Airway epithelial cell (primary cell): ENCODE data around the gene EPX. TPM values are rescaled to one million over a fixed set of nuclear protein-coding genes. Genes with fewer than 3 reads are reported as not detected.

Experiments used
- total RNA-seq: library from RNA; depleted of rRNA; stranded (reverse); fragments of >200 nt; gene quantifications from 2 replicates; pipeline ENCODE4 v1.2.3, GENCODE V29; 2015

The EPX gene
- not detected in 2 replicates for total RNA-seq

GRCh38 chr17:58192612-58193011 lies at the start of gene EPX:
TSS of gene EPX (plus strand) at chr17:58192726. CDS start at chr17:58192847, 121 bp downstream.

GRCh38 chr17:58147930-58148434 lies 44.5 kb upstream of the EPX start, which contains the start of gene OR4D1:
TSS of gene OR4D1 (plus strand) at chr17:58148384. CDS start at chr17:58155154, 6,770 bp downstream.

GRCh38 chr17:58166682-58167081 lies 25.8 kb upstream of the EPX start, which contains the start of gene OR4D2:
TSS of gene OR4D2 (plus strand) at chr17:58166982. CDS start at chr17:58169656, 2,674 bp downstream.

GRCh38 chr17:58219007-58219788 lies 26.7 kb downstream of the EPX start, which contains the start of gene MKS1:
TSS of gene MKS1 (minus strand) at chr17:58219255. CDS start at chr17:58219230, 25 bp downstream.

GRCh38 chr17:58238147-58238634 lies 45.7 kb downstream of the EPX start, which contains the start of gene LPO:
TSS of gene LPO (plus strand) at chr17:58238584. CDS start at chr17:58242980, 4,396 bp downstream.

Other genes starting within 250 kb of the EPX start
- gene CUEDC1, start 237.3 kb upstream of the EPX start, total RNA-seq = 13.2 and 15.1 TPM in 2 replicates
- gene VEZF1, start 204.5 kb upstream of the EPX start, total RNA-seq = 12.9 and 32.0 TPM in 2 replicates
- 168 and 169 TPM in 2 replicates for gene SRSF1, start 185.5 kb upstream of the EPX start, total RNA-seq
- gene DYNLL2, start 109.3 kb upstream of the EPX start, total RNA-seq = 11.3 and 18.9 TPM in 2 replicates
- gene OR4D1, start 44.3 kb upstream of the EPX start, total RNA-seq = not detected in 2 replicates
- gene OR4D2, start 25.7 kb upstream of the EPX start, total RNA-seq = not detected in 2 replicates
- gene MKS1, start 26.5 kb downstream of the EPX start, total RNA-seq = 11.8 TPM in 2 replicates
- not detected in 2 replicates for gene LPO, start 45.9 kb downstream of the EPX start, total RNA-seq
- not detected in 2 replicates for gene MPO, start 88.2 kb downstream of the EPX start, total RNA-seq
- gene TSPOAP1, start 136.1 kb downstream of the EPX start, total RNA-seq = 0.21 TPM in 1 of 2 replicates, not detected in the other
- 36.9 and 39.4 TPM in 2 replicates for gene SUPT4H1, start 159.5 kb downstream of the EPX start, total RNA-seq
- 6.4 and 7.5 TPM in 2 replicates for gene RNF43, start 224.8 kb downstream of the EPX start, total RNA-seq